ENCODE results near the gene TTC28. TPM values are rescaled to one million over a fixed set of nuclear protein-coding genes. Genes with fewer than 3 reads are reported as not detected.

TTC28 gene
- total RNA-seq, 5 donors from 2014 or later (not counting 1 experiment from before 2014, with no cell fraction given) = 2.3 to 7.8 (median 3.0) TPM

- ATAC-seq (replicated peaks in 1 of 4) (no peak), DNase-seq (no peak)
- no peak overlapping the region for H3K4me3 Mint-ChIP-seq
- peaks cover 0 to 11% (median 0%) of the 10 kb centered on the region in 3 donors for H3K4me1 Mint-ChIP-seq
- Histone ChIP-seq H3K27ac (ENCODE audit: low read length) (no peak overlapping the region), H3K27me3 (replicated peaks in 1 of 2; ENCODE audit: control insufficient read depth in 2 of 2, extremely low read depth in 1 of 2, insufficient read depth in 2 of 2, low read length in 1 of 2) (no peaks in the 10 kb centered on the region), H3K36me3 (ENCODE audit: control insufficient read depth in 2 of 2, extremely low read depth in 1 of 2, insufficient read depth in 1 of 2, low read length in 1 of 2) (no peaks in the 10 kb centered on the region), H3K4me3 (ENCODE audit: control insufficient read depth in 1 of 2, extremely low read depth in 1 of 2, low read length in 1 of 2) (no peak overlapping the region), H3K4me1 (ENCODE audit: control insufficient read depth in 1 of 2, extremely low read depth in 1 of 2, insufficient read depth in 2 of 2, low read length in 2 of 2) (no peaks in the 10 kb centered on the region), H3K9me3 (no peaks in the 10 kb centered on the region)
- CTCF ChIA-PET = no interaction called here
- no CpG with 5 or more reads among the region's 5 CpGs for WGBS (ENCODE audit: insufficient coverage)
- H3K27ac Mint-ChIP-seq = no peak overlapping the region
- peaks cover 0 to 3% (median 0%) of the 10 kb centered on the region in 3 donors for H3K9me3 Mint-ChIP-seq
- peaks cover 5 to 17% of the 10 kb centered on the region in 2 donors for H3K27me3 Mint-ChIP-seq
- POLR2A ChIA-PET = no interaction called here
- no peaks in the 10 kb centered on the region for H3K36me3 Mint-ChIP-seq
Observed at GRCh38 chr22:28188178-28188879, 491.3 kb downstream of the TTC28 start.

GRCh38 chr22:28187612-28188011 lies 492.0 kb downstream of the TTC28 start:
- H3K4me3 Mint-ChIP-seq = no peak overlapping the region
- no peak overlapping the region for H3K27ac Mint-ChIP-seq
- H3K4me1 Mint-ChIP-seq = peaks cover 0 to 10% (median 0%) of the 10 kb centered on the region in 3 donors
- no peak for DNase-seq
- H3K36me3 ChIP-seq (ENCODE audit: control insufficient read depth in 2 of 2, extremely low read depth in 1 of 2, insufficient read depth in 1 of 2, low read length in 1 of 2) = no peaks in the 10 kb centered on the region
- ChIA-PET CTCF (no interaction called here), POLR2A (no interaction called here)
- H3K36me3 Mint-ChIP-seq = no peaks in the 10 kb centered on the region
- H3K9me3 Mint-ChIP-seq = peaks cover 0 to 3% (median 0%) of the 10 kb centered on the region in 3 donors
- WGBS (ENCODE audit: insufficient coverage) = no CpG with 5 or more reads among the region's 3 CpGs
- no peak for ATAC-seq (replicated peaks in 1 of 4)
- no peaks in the 10 kb centered on the region for H3K4me1 ChIP-seq (ENCODE audit: control insufficient read depth in 1 of 2, extremely low read depth in 1 of 2, insufficient read depth in 2 of 2, low read length in 2 of 2)
- peaks cover 3 to 17% of the 10 kb centered on the region in 2 donors for H3K27me3 Mint-ChIP-seq
- no peaks in the 10 kb centered on the region for H3K27me3 ChIP-seq (replicated peaks in 1 of 2; ENCODE audit: control insufficient read depth in 2 of 2, extremely low read depth in 1 of 2, insufficient read depth in 2 of 2, low read length in 1 of 2)
- no peak overlapping the region for H3K4me3 ChIP-seq (ENCODE audit: control insufficient read depth in 1 of 2, extremely low read depth in 1 of 2, low read length in 1 of 2)
- H3K27ac ChIP-seq (ENCODE audit: low read length) = no peak overlapping the region
- no peaks in the 10 kb centered on the region for H3K9me3 ChIP-seq

- H3K4me3 Mint-ChIP-seq = no peak overlapping the region
- peaks cover 0 to 17% of the 10 kb centered on the region in 2 donors for H3K27me3 Mint-ChIP-seq
- H3K4me1 ChIP-seq (ENCODE audit: control insufficient read depth in 1 of 2, extremely low read depth in 1 of 2, insufficient read depth in 2 of 2, low read length in 2 of 2) = no peaks in the 10 kb centered on the region
- ChIA-PET CTCF (interaction anchor here in 1 of 2 donors (0.5 kb wide), 1 partner anchor 543 kb away, joined by 3 read pairs; no protein-coding TSS in a partner anchor), POLR2A (no interaction called here)
- H3K9me3 ChIP-seq = no peaks in the 10 kb centered on the region
- no peaks in the 10 kb centered on the region for H3K27me3 ChIP-seq (replicated peaks in 1 of 2; ENCODE audit: control insufficient read depth in 2 of 2, extremely low read depth in 1 of 2, insufficient read depth in 2 of 2, low read length in 1 of 2)
- ATAC-seq (replicated peaks in 1 of 4) = no peak
- H3K27ac Mint-ChIP-seq = no peak overlapping the region
- H3K4me1 Mint-ChIP-seq = peaks cover 0 to 4% (median 0%) of the 10 kb centered on the region in 3 donors
- no peaks in the 10 kb centered on the region for H3K9me3 Mint-ChIP-seq
- no peaks in the 10 kb centered on the region for H3K36me3 ChIP-seq (ENCODE audit: control insufficient read depth in 2 of 2, extremely low read depth in 1 of 2, insufficient read depth in 1 of 2, low read length in 1 of 2)
- H3K36me3 Mint-ChIP-seq = no peaks in the 10 kb centered on the region
- no peak overlapping the region for H3K27ac ChIP-seq (ENCODE audit: low read length)
- no peak overlapping the region for H3K4me3 ChIP-seq (ENCODE audit: control insufficient read depth in 1 of 2, extremely low read depth in 1 of 2, low read length in 1 of 2)
- no peak for DNase-seq
- WGBS (ENCODE audit: insufficient coverage) = 100% methylated on average over 1 of the region's 3 CpGs
Observed at GRCh38 chr22:28186641-28187040, 493.0 kb downstream of the TTC28 start.

- Mint-ChIP-seq H3K9me3 (no peaks in the 10 kb centered on the region), H3K4me3 (no peak overlapping the region), H3K27ac (no peak overlapping the region), H3K4me1 (no peaks in the 10 kb centered on the region), H3K27me3 (peaks cover 0 to 13% of the 10 kb centered on the region in 2 donors), H3K36me3 (no peaks in the 10 kb centered on the region)
- ChIA-PET POLR2A (no interaction called here), CTCF (no interaction called here)
- no peak overlapping the region for H3K4me3 ChIP-seq (ENCODE audit: control insufficient read depth in 1 of 2, extremely low read depth in 1 of 2, low read length in 1 of 2)
- no peaks in the 10 kb centered on the region for H3K27me3 ChIP-seq (replicated peaks in 1 of 2; ENCODE audit: control insufficient read depth in 2 of 2, extremely low read depth in 1 of 2, insufficient read depth in 2 of 2, low read length in 1 of 2)
- H3K27ac ChIP-seq (ENCODE audit: low read length) = no peak overlapping the region
- no peaks in the 10 kb centered on the region for H3K36me3 ChIP-seq (ENCODE audit: control insufficient read depth in 2 of 2, extremely low read depth in 1 of 2, insufficient read depth in 1 of 2, low read length in 1 of 2)
- DNase-seq (no peak), ATAC-seq (replicated peaks in 1 of 4) (no peak)
- WGBS (ENCODE audit: insufficient coverage) = 83% methylated on average over 1 of the region's 4 CpGs
- no peaks in the 10 kb centered on the region for H3K9me3 ChIP-seq
- no peaks in the 10 kb centered on the region for H3K4me1 ChIP-seq (ENCODE audit: control insufficient read depth in 1 of 2, extremely low read depth in 1 of 2, insufficient read depth in 2 of 2, low read length in 2 of 2)
Observed at GRCh38 chr22:28185130-28185529, 494.5 kb downstream of the TTC28 start.

GRCh38 chr22:28183078-28183860 lies 496.4 kb downstream of the TTC28 start:
- H3K9me3 Mint-ChIP-seq = no peaks in the 10 kb centered on the region
- no peaks in the 10 kb centered on the region for H3K4me1 Mint-ChIP-seq
- Histone ChIP-seq H3K36me3 (ENCODE audit: control insufficient read depth in 2 of 2, extremely low read depth in 1 of 2, insufficient read depth in 1 of 2, low read length in 1 of 2) (no peaks in the 10 kb centered on the region), H3K4me3 (ENCODE audit: control insufficient read depth in 1 of 2, extremely low read depth in 1 of 2, low read length in 1 of 2) (no peak overlapping the region), H3K27ac (ENCODE audit: low read length) (no peak overlapping the region), H3K4me1 (ENCODE audit: control insufficient read depth in 1 of 2, extremely low read depth in 1 of 2, insufficient read depth in 2 of 2, low read length in 2 of 2) (no peaks in the 10 kb centered on the region), H3K9me3 (no peaks in the 10 kb centered on the region), H3K27me3 (replicated peaks in 1 of 2; ENCODE audit: control insufficient read depth in 2 of 2, extremely low read depth in 1 of 2, insufficient read depth in 2 of 2, low read length in 1 of 2) (no peaks in the 10 kb centered on the region)
- no peak for ATAC-seq (replicated peaks in 1 of 4)
- POLR2A ChIA-PET = no interaction called here
- no peaks in the 10 kb centered on the region for H3K36me3 Mint-ChIP-seq
- CTCF ChIA-PET = no interaction called here
- no CpG with 5 or more reads among the region's 4 CpGs for WGBS (ENCODE audit: insufficient coverage)
- no peak for DNase-seq
- H3K27me3 Mint-ChIP-seq = peaks cover 0 to 5% of the 10 kb centered on the region in 2 donors
- no peak overlapping the region for H3K4me3 Mint-ChIP-seq
- H3K27ac Mint-ChIP-seq = no peak overlapping the region

GRCh38 chr22:28180804-28181731 lies 498.6 kb downstream of the TTC28 start:
- no peaks in the 10 kb centered on the region for H3K27me3 ChIP-seq (replicated peaks in 1 of 2; ENCODE audit: control insufficient read depth in 2 of 2, extremely low read depth in 1 of 2, insufficient read depth in 2 of 2, low read length in 1 of 2)
- DNase-seq (no peak), ATAC-seq (replicated peaks in 1 of 4) (no peak)
- no CpG with 5 or more reads among the region's 1 CpG for WGBS (ENCODE audit: insufficient coverage)
- H3K9me3 ChIP-seq = no peaks in the 10 kb centered on the region
- Mint-ChIP-seq H3K27me3 (peaks cover 0 to 2% of the 10 kb centered on the region in 2 donors), H3K27ac (no peak overlapping the region), H3K4me3 (no peak overlapping the region), H3K4me1 (no peaks in the 10 kb centered on the region), H3K36me3 (no peaks in the 10 kb centered on the region), H3K9me3 (no peaks in the 10 kb centered on the region)
- H3K27ac ChIP-seq (ENCODE audit: low read length) = no peak overlapping the region
- H3K4me3 ChIP-seq (ENCODE audit: control insufficient read depth in 1 of 2, extremely low read depth in 1 of 2, low read length in 1 of 2) = no peak overlapping the region
- ChIA-PET POLR2A (no interaction called here), CTCF (no interaction called here)
- no peaks in the 10 kb centered on the region for H3K4me1 ChIP-seq (ENCODE audit: control insufficient read depth in 1 of 2, extremely low read depth in 1 of 2, insufficient read depth in 2 of 2, low read length in 2 of 2)
- H3K36me3 ChIP-seq (ENCODE audit: control insufficient read depth in 2 of 2, extremely low read depth in 1 of 2, insufficient read depth in 1 of 2, low read length in 1 of 2) = no peaks in the 10 kb centered on the region

Measured in T-cell (primary cell).